ENCODE measurements around the gene PCYT1A. TPM values are rescaled to one million over a fixed set of nuclear protein-coding genes. Genes with fewer than 3 reads are reported as not detected.

Gene PCYT1A
- total RNA-seq, 1 donor from 2014 or later = 55.2 TPM

DNA sequence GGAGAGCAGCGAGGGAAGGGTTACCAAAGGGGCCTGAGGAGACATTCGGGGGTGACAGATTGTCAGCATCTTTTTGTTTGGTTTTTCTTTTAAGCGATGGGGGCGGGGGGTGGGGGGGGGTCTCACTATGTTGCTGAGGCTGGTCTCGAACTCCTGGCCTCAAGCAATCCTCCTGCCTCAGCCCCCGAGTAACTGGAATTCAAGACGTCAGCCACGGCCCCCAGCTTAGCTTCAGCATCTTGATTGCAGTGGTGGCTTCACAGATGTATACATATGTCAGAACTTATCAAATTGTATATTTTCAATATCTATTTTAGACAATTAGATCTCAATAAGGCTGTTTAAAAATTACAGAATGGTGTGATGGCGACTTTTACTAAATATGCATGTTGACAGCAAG, 107.2 kb downstream of the PCYT1A start:
- Mint-ChIP-seq H3K9me3 (ENCODE audit: unreplicated experiment) (no peaks in the 10 kb centered on the region), H3K27ac (ENCODE audit: unreplicated experiment) (no peak overlapping the region), H3K36me3 (ENCODE audit: low read depth, unreplicated experiment) (no peaks in the 10 kb centered on the region), H3K4me1 (ENCODE audit: unreplicated experiment) (no peaks in the 10 kb centered on the region), H3K4me3 (ENCODE audit: unreplicated experiment) (no peak overlapping the region), H3K27me3 (ENCODE audit: unreplicated experiment) (peaks cover 3% of the 10 kb centered on the region)
- TF ChIP-seq, protein P1, sequence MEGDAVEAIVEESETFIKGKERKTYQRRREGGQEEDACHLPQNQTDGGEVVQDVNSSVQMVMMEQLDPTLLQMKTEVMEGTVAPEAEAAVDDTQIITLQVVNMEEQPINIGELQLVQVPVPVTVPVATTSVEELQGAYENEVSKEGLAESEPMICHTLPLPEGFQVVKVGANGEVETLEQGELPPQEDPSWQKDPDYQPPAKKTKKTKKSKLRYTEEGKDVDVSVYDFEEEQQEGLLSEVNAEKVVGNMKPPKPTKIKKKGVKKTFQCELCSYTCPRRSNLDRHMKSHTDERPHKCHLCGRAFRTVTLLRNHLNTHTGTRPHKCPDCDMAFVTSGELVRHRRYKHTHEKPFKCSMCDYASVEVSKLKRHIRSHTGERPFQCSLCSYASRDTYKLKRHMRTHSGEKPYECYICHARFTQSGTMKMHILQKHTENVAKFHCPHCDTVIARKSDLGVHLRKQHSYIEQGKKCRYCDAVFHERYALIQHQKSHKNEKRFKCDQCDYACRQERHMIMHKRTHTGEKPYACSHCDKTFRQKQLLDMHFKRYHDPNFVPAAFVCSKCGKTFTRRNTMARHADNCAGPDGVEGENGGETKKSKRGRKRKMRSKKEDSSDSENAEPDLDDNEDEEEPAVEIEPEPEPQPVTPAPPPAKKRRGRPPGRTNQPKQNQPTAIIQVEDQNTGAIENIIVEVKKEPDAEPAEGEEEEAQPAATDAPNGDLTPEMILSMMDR (IDR thresholded peaks at IDR 0.05; ENCODE audit: unreplicated experiment) = no peak
- no peak for DNase-seq (ENCODE audit: low spot score)

Other genes with a start within 250 kb of the PCYT1A start
- gene TFRC, start 205.6 kb downstream of the PCYT1A start, total RNA-seq (ENCODE audit: unreplicated experiment) = 23.5 TPM
- gene ZDHHC19, start 76.3 kb downstream of the PCYT1A start, total RNA-seq (ENCODE audit: unreplicated experiment) = 0.82 TPM
- not detected for gene SLC51A, start 71.2 kb downstream of the PCYT1A start, total RNA-seq (ENCODE audit: unreplicated experiment)
- 19.0 TPM for gene DYNLT2B, start 30.5 kb upstream of the PCYT1A start, total RNA-seq (ENCODE audit: unreplicated experiment)
- not detected for gene TM4SF19, start 50.7 kb upstream of the PCYT1A start, total RNA-seq (ENCODE audit: unreplicated experiment)
- 71.7 TPM for gene UBXN7, start 144.7 kb upstream of the PCYT1A start, total RNA-seq (ENCODE audit: unreplicated experiment)
- 32.0 TPM for gene RNF168, start 216.0 kb upstream of the PCYT1A start, total RNA-seq (ENCODE audit: unreplicated experiment)
- gene SMCO1, start 227.6 kb upstream of the PCYT1A start, total RNA-seq (ENCODE audit: unreplicated experiment) = not detected

Measured in endothelial cell (in vitro differentiated cells).